ENCODE measurements around the gene GTF2B.
A peak's percentile ranks its signal among the peaks of the same experiment; 100 is the strongest.
"Not testable (repeated sequence)": the region's sequence is repeated elsewhere in the genome, so short reads cannot be mapped to it uniquely, and the experiment has no call there.

The GTF2B gene

GRCh38 chr1:88847643-88848042 lies 43.7 kb downstream of the GTF2B start:
- TF ChIP-seq CTCF (conservative IDR thresholded peaks at IDR 0.05; ENCODE audit: low read depth): no peak
- no peak for DNase-seq (ENCODE audit: low spot score)
- H3K27ac ChIP-seq: no peak overlapping the region
- CTCF ChIA-PET: no interaction called here
- POLR2A ChIA-PET (ENCODE audit: low non-redundant PET): no interaction called here

DNA sequence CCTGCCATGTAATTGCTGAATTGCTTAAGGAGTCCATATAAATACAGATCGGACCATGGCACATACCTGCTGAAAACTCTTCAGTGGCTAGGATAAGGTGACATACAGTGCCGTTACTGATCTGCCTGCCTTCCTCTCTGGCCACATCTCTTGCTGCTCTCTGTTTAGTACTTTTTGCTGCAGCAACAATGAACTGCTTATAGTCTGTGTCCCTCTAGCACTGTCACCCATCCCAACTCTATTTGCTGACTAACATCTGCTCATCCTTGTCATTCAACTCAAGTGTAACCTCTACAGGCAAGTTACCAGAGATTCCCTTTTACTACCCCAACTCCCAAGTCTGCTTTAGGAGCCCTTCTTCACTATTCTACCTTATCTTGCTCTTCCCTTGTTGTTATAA lies 65.6 kb downstream of the GTF2B start:
- POLR2A ChIA-PET (ENCODE audit: low non-redundant PET): no interaction called here
- no peak overlapping the region for H3K27ac ChIP-seq
- TF ChIP-seq CTCF (conservative IDR thresholded peaks at IDR 0.05; ENCODE audit: low read depth): no peak
- CTCF ChIA-PET: no interaction called here
- no peak for DNase-seq (ENCODE audit: low spot score)

- CTCF ChIA-PET; DNase-seq (ENCODE audit: low spot score); H3K27ac ChIP-seq; POLR2A ChIA-PET (ENCODE audit: low non-redundant PET): not testable (repeated sequence)
Measured at GRCh38 chr1:88819642-88820041, 71.7 kb downstream of the GTF2B start.

DNA sequence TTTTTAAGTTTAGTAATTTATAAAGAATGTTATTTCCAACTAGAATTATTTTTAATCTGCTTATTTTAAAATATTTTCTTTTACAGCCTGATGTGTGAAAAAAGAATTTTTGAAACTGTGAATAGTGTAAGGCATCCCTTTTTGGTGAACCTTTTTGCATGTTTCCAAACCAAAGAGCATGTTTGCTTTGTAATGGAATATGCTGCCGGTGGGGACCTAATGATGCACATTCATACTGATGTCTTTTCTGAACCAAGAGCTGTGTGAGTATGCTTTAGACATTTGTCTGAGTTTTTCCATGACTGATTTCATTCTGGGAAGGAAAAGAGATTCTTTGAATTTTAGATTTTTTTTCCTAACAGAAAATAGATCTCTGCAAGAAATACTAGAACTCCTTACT lies 77.9 kb downstream of the GTF2B start:
- CTCF ChIA-PET: no interaction called here
- POLR2A ChIA-PET (ENCODE audit: low non-redundant PET): no interaction called here
- no peak for TF ChIP-seq CTCF (conservative IDR thresholded peaks at IDR 0.05; ENCODE audit: low read depth)
- no peak overlapping the region for H3K27ac ChIP-seq
- no peak for DNase-seq (ENCODE audit: low spot score)

- POLR2A ChIA-PET (ENCODE audit: low non-redundant PET): no interaction called here
- no peak overlapping the region for H3K27ac ChIP-seq
- no peak for TF ChIP-seq CTCF (conservative IDR thresholded peaks at IDR 0.05; ENCODE audit: low read depth)
- no peak for DNase-seq (ENCODE audit: low spot score)
- CTCF ChIA-PET: no interaction called here
Measured at GRCh38 chr1:88812366-88812765, 79.0 kb downstream of the GTF2B start.

DNA sequence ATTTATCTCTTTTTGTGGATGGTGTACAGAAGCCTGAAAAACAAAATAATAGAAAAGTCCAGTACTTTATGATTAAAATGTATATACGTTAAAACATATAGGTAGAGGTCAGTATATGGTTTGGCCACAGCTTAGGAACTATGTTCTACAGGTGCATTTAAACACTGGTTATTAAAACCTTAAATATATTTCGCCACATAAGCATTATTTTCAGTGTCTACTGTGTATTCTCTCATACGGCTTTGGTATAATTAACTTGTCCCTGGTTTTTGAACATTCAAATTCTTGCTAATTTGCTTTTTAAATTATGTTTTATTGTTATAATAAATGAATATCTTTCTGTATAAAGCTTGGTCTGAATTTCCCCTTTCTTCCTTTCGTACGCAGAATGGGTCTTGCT lies 87.9 kb downstream of the GTF2B start:
- POLR2A ChIA-PET (ENCODE audit: low non-redundant PET): interaction anchor here (0.5 kb wide), 1 partner anchor 180 kb away, joined by 10 read pairs; no protein-coding TSS in a partner anchor
- H3K27ac ChIP-seq: no peak overlapping the region
- no peak for DNase-seq (ENCODE audit: low spot score)
- no peak for TF ChIP-seq CTCF (conservative IDR thresholded peaks at IDR 0.05; ENCODE audit: low read depth)
- CTCF ChIA-PET: interaction anchor here (1.0 kb wide), 1 partner anchor 74 kb away, joined by 3 read pairs; no protein-coding TSS in a partner anchor

DNA sequence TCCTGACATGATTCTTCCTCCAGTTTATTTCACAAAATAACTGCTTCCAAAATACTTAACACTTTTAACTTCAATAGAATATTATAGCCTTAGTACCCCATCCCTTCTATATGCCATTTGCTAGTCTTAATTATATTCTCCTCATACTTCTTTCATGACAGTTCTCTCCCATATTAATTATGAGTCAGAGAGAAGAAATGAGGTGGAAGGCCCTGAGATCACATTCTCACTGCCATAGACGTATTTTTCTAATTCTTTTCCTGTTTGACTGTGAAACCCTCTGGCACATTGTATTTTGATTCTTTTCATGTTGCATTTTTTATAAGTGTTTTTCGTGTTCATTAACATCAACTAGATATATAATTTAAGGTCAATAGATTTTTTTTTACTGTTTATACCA lies 88.4 kb downstream of the GTF2B start:
- no peak for TF ChIP-seq CTCF (conservative IDR thresholded peaks at IDR 0.05; ENCODE audit: low read depth)
- no peak overlapping the region for H3K27ac ChIP-seq
- ChIA-PET POLR2A (ENCODE audit: low non-redundant PET) (no interaction called here), CTCF (no interaction called here)
- peak; percentile 41 for DNase-seq (ENCODE audit: low spot score)

Measured in RWPE1 (cell line).